Naive thymus-derived CD8-positive, alpha-beta T cell (primary cell): Measurements from ENCODE around the gene GSKIP. TPM values are rescaled to one million over a fixed set of nuclear protein-coding genes. Genes with fewer than 3 reads are reported as not detected.

ENCODE experiments used
- ATAC-seq, 2 donors: fragments of 150-1000 bp; cut with Tn5 transposase in 1 of 2; sonication (Bioruptor Pico), chemical (Tn5 transposase) in 1 of 2; 1 replicate in 1 of 2; 2 replicates in 1 of 2; pipeline ENCODE4 v1.10.0; 2021; ENCODE audit warnings: mild to moderate bottlenecking in 2 of 2, moderate library complexity in 2 of 2
- POLR2A ChIA-PET: fragments of 350-600 bp; sonication (Branson Sonifier 250); formaldehyde crosslinking; loops from one replicate; lab custom pipeline; 2021; ENCODE audit warnings: antibody characterized with exemption; lab: Charles Lee
- DNase-seq, 10 donors: peaks; one replicate each; pipeline versions ENCODE4 v3.0.0 to v3.0.0-alpha.2; 2020 to 2022
- H3K27ac Mint-ChIP-seq, 10 donors: one replicate each; pipeline ENCODE4 v1.8.0; 2020 to 2022; ENCODE audit warnings: mild to moderate bottlenecking in 10 of 10, mixed read lengths in 10 of 10, moderate library complexity in 4 of 10, inconsistent platforms in 1 of 10
- H3K27me3 Mint-ChIP-seq, 5 donors: one replicate each; pipeline ENCODE4 v1.8.0; 2021 to 2022; ENCODE audit warnings: mixed read lengths in 5 of 5
- H3K36me3 Mint-ChIP-seq, 3 donors: one replicate each; pipeline ENCODE4 v1.8.0; 2020 to 2022; ENCODE audit warnings: mixed read lengths in 3 of 3, mild to moderate bottlenecking in 2 of 3, inconsistent platforms in 1 of 3
- H3K4me1 Mint-ChIP-seq, 4 donors: one replicate each; pipeline ENCODE4 v1.8.0; 2021 to 2022; ENCODE audit warnings: mixed read lengths in 4 of 4
- H3K4me3 Mint-ChIP-seq, 10 donors: one replicate each; pipeline ENCODE4 v1.8.0; 2020 to 2022; ENCODE audit warnings: mild to moderate bottlenecking in 10 of 10, mixed read lengths in 10 of 10, moderate library complexity in 6 of 10, inconsistent platforms in 1 of 10
- H3K9me3 Mint-ChIP-seq, 9 donors: one replicate each; pipeline ENCODE4 v1.8.0; 2020 to 2022; ENCODE audit warnings: mixed read lengths in 9 of 9, mild to moderate bottlenecking in 3 of 9, inconsistent platforms in 1 of 9, moderate library complexity in 1 of 9
- polyA plus RNA-seq, 3 donors: library from polyadenylated mRNA; unstranded; fragments of 300-500 nt; fragmentation: Illumina TruSeq; gene quantifications; one replicate each; pipeline ENCODE4 v1.2.3, GENCODE V29; 2021
- total RNA-seq, 8 experiments: library from RNA in 2 of 8; stranded (reverse) in 2 of 8; gene quantifications; one replicate each; pipeline ENCODE4 v1.2.3 and lab custom pipeline; 2021 to 2026

The GSKIP gene
- total and polyA plus RNA-seq, 5 experiments from 2014 or later: 15.6 to 26.9 (median 18.8) TPM

GRCh38 chr14:96405677-96406076 lies 42.4 kb downstream of the GSKIP start:
- no peak for DNase-seq
- Mint-ChIP-seq H3K4me1 (no peaks in the 10 kb centered on the region), H3K4me3 (no peak overlapping the region), H3K27ac (no peak overlapping the region), H3K36me3 (no peaks in the 10 kb centered on the region), H3K27me3 (peaks cover 4 to 21% (median 8%) of the 10 kb centered on the region in 5 donors), H3K9me3 (no peaks in the 10 kb centered on the region)
- POLR2A ChIA-PET: no interaction called here
- no peak for ATAC-seq

- Mint-ChIP-seq H3K4me3 (no peak overlapping the region), H3K27ac (no peak overlapping the region), H3K4me1 (no peaks in the 10 kb centered on the region), H3K9me3 (no peaks in the 10 kb centered on the region), H3K36me3 (no peaks in the 10 kb centered on the region), H3K27me3 (peaks cover 0 to 7% (median 0%) of the 10 kb centered on the region in 5 donors)
- ATAC-seq (no peak), DNase-seq (no peak)
- POLR2A ChIA-PET: no interaction called here
These were observed 44.7 kb downstream of the GSKIP start for GRCh38 chr14:96407935-96408570.

GRCh38 chr14:96408608-96409007 lies 45.3 kb downstream of the GSKIP start:
- POLR2A ChIA-PET: no interaction called here
- Mint-ChIP-seq H3K4me1 (no peaks in the 10 kb centered on the region), H3K27me3 (peaks cover 0 to 7% (median 0%) of the 10 kb centered on the region in 5 donors), H3K4me3 (no peak overlapping the region), H3K36me3 (no peaks in the 10 kb centered on the region), H3K27ac (no peak overlapping the region), H3K9me3 (no peaks in the 10 kb centered on the region)
- no peak for ATAC-seq
- no peak for DNase-seq

GRCh38 chr14:96409701-96410100 lies 46.4 kb downstream of the GSKIP start:
- DNase-seq (no peak), ATAC-seq (no peak)
- Mint-ChIP-seq H3K36me3 (no peaks in the 10 kb centered on the region), H3K27ac (no peak overlapping the region), H3K4me1 (no peaks in the 10 kb centered on the region), H3K27me3 (peaks cover 0 to 3% (median 0%) of the 10 kb centered on the region in 5 donors), H3K4me3 (no peak overlapping the region), H3K9me3 (no peaks in the 10 kb centered on the region)
- POLR2A ChIA-PET: no interaction called here

- no peaks in the 10 kb centered on the region for H3K9me3 Mint-ChIP-seq
- POLR2A ChIA-PET: no interaction called here
These were observed 46.8 kb downstream of the GSKIP start for GRCh38 chr14:96410119-96410518.

GRCh38 chr14:96413526-96413925 lies 50.2 kb downstream of the GSKIP start:
- H3K27ac Mint-ChIP-seq: no peak overlapping the region
- H3K9me3 Mint-ChIP-seq: no peaks in the 10 kb centered on the region
- no peak overlapping the region for H3K4me3 Mint-ChIP-seq
- POLR2A ChIA-PET: no interaction called here
- no peaks in the 10 kb centered on the region for H3K4me1 Mint-ChIP-seq
- no peaks in the 10 kb centered on the region for H3K27me3 Mint-ChIP-seq
- no peaks in the 10 kb centered on the region for H3K36me3 Mint-ChIP-seq
- ATAC-seq (no peak), DNase-seq (no peak)

More at GRCh38 chr14:96410119-96410518, 46.8 kb downstream of the GSKIP start:
- DNase-seq: no peak
- peaks cover 0 to 3% (median 0%) of the 10 kb centered on the region in 5 donors for H3K27me3 Mint-ChIP-seq
- H3K4me3 Mint-ChIP-seq: no peak overlapping the region
- no peak overlapping the region for H3K27ac Mint-ChIP-seq
- ATAC-seq: no peak
- H3K36me3 Mint-ChIP-seq: no peaks in the 10 kb centered on the region
- H3K4me1 Mint-ChIP-seq: no peaks in the 10 kb centered on the region

GRCh38 chr14:96415559-96415958 lies 52.2 kb downstream of the GSKIP start:
- H3K36me3 Mint-ChIP-seq: no peaks in the 10 kb centered on the region
- ATAC-seq (no peak), DNase-seq (no peak)
- H3K9me3 Mint-ChIP-seq: no peaks in the 10 kb centered on the region
- H3K4me1 Mint-ChIP-seq: no peaks in the 10 kb centered on the region
- H3K27me3 Mint-ChIP-seq: peaks cover 0 to 2% (median 0%) of the 10 kb centered on the region in 5 donors
- no peak overlapping the region for H3K4me3 Mint-ChIP-seq
- POLR2A ChIA-PET: interaction anchor here (0.7 kb wide), 1 partner anchor 358 kb away, joined by 3 read pairs; no protein-coding TSS in a partner anchor
- no peak overlapping the region for H3K27ac Mint-ChIP-seq

- Mint-ChIP-seq H3K4me1 (no peaks in the 10 kb centered on the region), H3K4me3 (no peak overlapping the region), H3K9me3 (no peaks in the 10 kb centered on the region), H3K27ac (no peak overlapping the region), H3K27me3 (peaks cover 0 to 2% (median 0%) of the 10 kb centered on the region in 5 donors), H3K36me3 (no peaks in the 10 kb centered on the region)
- ATAC-seq (no peak), DNase-seq (no peak)
- POLR2A ChIA-PET: interaction anchor here (0.6 to 0.7 kb wide), 2 partner anchors 358 to 989 kb away, joined by 3 to 4 read pairs; no protein-coding TSS in a partner anchor
These were observed 53.0 kb downstream of the GSKIP start for GRCh38 chr14:96416292-96416691.

GRCh38 chr14:96417254-96417653 lies 53.9 kb downstream of the GSKIP start:
- ATAC-seq (no peak), DNase-seq (no peak)
- no peaks in the 10 kb centered on the region for H3K36me3 Mint-ChIP-seq
- H3K27me3 Mint-ChIP-seq: peaks cover 0 to 2% (median 0%) of the 10 kb centered on the region in 5 donors
- H3K9me3 Mint-ChIP-seq: no peaks in the 10 kb centered on the region
- POLR2A ChIA-PET: no interaction called here
- H3K27ac Mint-ChIP-seq: no peak overlapping the region
- no peak overlapping the region for H3K4me3 Mint-ChIP-seq
- H3K4me1 Mint-ChIP-seq: no peaks in the 10 kb centered on the region

- Mint-ChIP-seq H3K27me3 (peaks cover 0 to 2% (median 0%) of the 10 kb centered on the region in 5 donors), H3K36me3 (no peaks in the 10 kb centered on the region), H3K4me3 (no peak overlapping the region), H3K4me1 (no peaks in the 10 kb centered on the region), H3K27ac (no peak overlapping the region), H3K9me3 (no peaks in the 10 kb centered on the region)
- ATAC-seq (no peak), DNase-seq (no peak)
- POLR2A ChIA-PET: no interaction called here
These were observed 54.7 kb downstream of the GSKIP start for GRCh38 chr14:96418075-96418474.

- Mint-ChIP-seq H3K4me1 (peaks cover 0 to 5% (median 2%) of the 10 kb centered on the region in 4 donors), H3K27me3 (peaks cover 0 to 4% (median 0%) of the 10 kb centered on the region in 5 donors), H3K36me3 (no peaks in the 10 kb centered on the region), H3K4me3 (no peak overlapping the region), H3K27ac (no peak overlapping the region), H3K9me3 (no peaks in the 10 kb centered on the region)
- ATAC-seq (no peak), DNase-seq (no peak)
- POLR2A ChIA-PET: no interaction called here
These were observed 57.9 kb downstream of the GSKIP start for GRCh38 chr14:96421236-96421635.

GRCh38 chr14:96422992-96423391 lies 59.7 kb downstream of the GSKIP start:
- ATAC-seq (no peak), DNase-seq (no peak)
- no peaks in the 10 kb centered on the region for H3K9me3 Mint-ChIP-seq
- H3K36me3 Mint-ChIP-seq: no peaks in the 10 kb centered on the region
- peak overlapping the region in 7 of 10 donors; percentile 39 to 88 (median 72) for H3K4me3 Mint-ChIP-seq
- H3K27ac Mint-ChIP-seq: peak overlapping the region in 1 of 10 donors; percentile 34
- peaks cover 0 to 4% (median 0%) of the 10 kb centered on the region in 5 donors for H3K27me3 Mint-ChIP-seq
- POLR2A ChIA-PET: no interaction called here
- H3K4me1 Mint-ChIP-seq: peaks cover 0 to 8% (median 3%) of the 10 kb centered on the region in 4 donors

GRCh38 chr14:96423446-96424108 lies 60.3 kb downstream of the GSKIP start:
- POLR2A ChIA-PET: no interaction called here
- H3K4me3 Mint-ChIP-seq: peak overlapping the region; percentile 50 to 88 (median 73)
- peak overlapping the region in 1 of 10 donors; percentile 34 for H3K27ac Mint-ChIP-seq
- no peak for DNase-seq
- ATAC-seq: no peak
- peaks cover 0 to 4% (median 0%) of the 10 kb centered on the region in 5 donors for H3K27me3 Mint-ChIP-seq
- peaks cover 0 to 8% (median 3%) of the 10 kb centered on the region in 4 donors for H3K4me1 Mint-ChIP-seq
- H3K36me3 Mint-ChIP-seq: no peaks in the 10 kb centered on the region
- no peaks in the 10 kb centered on the region for H3K9me3 Mint-ChIP-seq
